HG03342 (cell line): ENCODE results near the gene CCND3.

Experiments used
- ATAC-seq: cut with Tn5 transposase; IDR thresholded peaks from one replicate; pipeline ENCODE4 v1.9.1; 2021; ENCODE audit warnings: mild to moderate bottlenecking, moderate library complexity; ENCODE audit not compliant: unreplicated experiment

The CCND3 gene

DNA sequence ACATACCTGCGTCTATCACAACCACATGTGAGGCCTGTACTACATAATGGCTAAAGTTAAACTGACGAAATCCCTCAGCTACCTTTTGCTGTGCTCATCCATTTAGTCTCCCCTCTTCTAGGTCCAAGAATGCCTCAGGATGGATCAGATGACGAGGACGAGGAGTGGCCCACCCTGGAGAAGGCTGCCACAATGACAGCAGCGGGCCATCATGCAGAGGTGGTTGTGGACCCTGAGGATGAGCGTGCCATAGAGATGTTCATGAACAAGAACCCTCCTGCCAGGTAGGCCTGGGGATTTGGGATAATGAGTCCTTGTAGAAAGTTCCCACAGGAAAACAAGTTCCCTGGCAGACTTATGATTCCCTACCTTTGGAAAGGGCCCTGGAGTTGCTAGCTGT lies 14.4 kb downstream of the CCND3 start:
- ATAC-seq: no peak

DNA sequence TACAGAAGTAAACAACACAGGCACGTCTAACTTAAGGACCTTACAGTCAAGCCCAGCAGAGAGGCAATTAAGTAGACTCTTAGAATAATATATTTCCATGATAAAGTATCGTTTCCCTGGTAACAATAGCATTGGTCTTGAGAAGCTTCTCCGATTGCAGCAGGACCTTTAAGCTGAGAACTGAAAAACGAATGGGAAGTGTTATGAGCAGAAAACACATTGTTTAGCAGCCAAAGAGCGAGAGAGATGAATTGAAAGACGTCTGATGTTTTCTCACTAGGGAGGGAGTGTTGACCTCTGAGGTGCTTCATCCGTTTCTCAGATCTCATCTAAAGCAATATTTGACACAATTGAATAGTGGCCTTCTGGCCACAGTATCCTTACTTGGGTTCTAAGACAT lies 19.5 kb downstream of the CCND3 start:
- no peak for ATAC-seq

DNA sequence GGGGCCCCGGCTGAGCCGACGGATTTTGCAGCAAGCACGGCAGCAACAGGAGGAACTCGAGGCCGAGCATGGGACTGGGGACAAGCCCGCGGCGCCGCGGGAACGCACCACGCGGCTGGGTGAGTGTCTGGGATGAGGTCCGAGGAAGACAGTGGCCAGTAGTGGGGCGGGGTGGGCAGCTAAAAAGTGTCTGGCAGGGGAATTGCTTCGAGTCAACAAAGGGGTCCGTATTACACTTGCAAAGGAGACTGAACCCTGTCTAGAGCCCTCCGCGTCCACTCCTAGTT lies 20.0 kb downstream of the CCND3 start:
- ATAC-seq: no peak

DNA sequence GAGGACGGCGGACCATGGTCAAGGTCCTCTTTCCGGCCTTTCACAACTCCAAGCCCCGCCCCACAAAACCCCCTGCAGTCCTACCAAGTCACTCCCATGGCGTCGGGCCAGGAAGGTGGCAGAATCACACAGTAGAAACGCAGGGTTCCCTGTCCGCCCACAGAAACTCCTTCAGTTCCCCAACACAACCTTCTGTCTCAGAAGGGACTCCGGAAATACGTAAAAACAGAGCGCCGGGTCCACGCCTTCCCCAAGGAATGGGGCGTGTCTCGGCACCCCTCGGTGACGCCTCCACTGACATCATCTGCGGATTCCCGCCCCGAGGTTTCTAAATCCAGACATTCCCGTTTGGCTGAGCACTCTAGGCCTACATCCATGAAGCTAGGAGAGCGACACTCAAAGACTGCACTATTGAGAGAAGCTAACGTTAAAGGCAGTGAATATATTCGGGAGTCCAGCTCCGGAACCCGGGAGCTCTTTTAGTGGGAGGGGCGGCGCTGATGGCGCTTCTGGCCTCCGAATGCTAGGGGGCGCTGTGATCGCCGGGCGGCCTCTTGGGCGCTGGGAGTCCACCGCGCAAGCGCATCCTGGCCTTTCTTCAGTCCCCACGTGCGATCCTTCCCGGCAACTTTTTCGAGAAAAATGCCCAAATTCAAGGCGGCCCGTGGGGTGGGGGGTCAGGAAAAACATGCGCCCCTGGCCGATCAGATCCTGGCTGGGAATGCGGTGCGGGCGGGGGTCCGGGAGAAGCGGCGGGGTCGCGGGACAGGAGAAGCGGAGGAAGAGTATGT lies 20.5 kb downstream of the CCND3 start, which contains the start of the genes BYSL and MED20:
Gene BYSL, plus strand, starts transcription at position 579 of the 791 bp plus-strand sequence. Its CDS starts 64 bp downstream, at position 643.
Gene MED20, minus strand, starts transcription at position 219 of the 791 bp plus-strand sequence. Its CDS starts 121 bp downstream, at position 98.
- peak; percentile 87 for ATAC-seq

DNA sequence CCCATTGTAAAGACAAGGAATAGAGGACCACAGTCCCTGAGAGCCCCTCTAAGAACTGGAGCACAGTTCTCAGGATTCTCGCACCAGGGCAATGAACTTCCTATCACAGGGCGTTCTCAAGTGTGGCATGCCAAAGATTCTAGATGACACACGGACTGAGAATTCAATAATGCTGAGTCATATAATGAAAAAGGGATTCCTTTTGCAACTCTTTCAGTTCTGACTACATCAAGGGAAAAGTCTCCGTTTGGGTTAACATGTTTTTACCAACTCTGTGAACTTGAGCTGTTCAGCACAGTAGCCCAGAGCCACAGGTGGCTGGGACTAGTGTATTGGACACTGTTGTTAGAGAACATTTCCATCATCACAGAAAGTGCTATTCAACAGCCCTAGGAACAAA lies 24.1 kb downstream of the CCND3 start:
- no peak for ATAC-seq

DNA sequence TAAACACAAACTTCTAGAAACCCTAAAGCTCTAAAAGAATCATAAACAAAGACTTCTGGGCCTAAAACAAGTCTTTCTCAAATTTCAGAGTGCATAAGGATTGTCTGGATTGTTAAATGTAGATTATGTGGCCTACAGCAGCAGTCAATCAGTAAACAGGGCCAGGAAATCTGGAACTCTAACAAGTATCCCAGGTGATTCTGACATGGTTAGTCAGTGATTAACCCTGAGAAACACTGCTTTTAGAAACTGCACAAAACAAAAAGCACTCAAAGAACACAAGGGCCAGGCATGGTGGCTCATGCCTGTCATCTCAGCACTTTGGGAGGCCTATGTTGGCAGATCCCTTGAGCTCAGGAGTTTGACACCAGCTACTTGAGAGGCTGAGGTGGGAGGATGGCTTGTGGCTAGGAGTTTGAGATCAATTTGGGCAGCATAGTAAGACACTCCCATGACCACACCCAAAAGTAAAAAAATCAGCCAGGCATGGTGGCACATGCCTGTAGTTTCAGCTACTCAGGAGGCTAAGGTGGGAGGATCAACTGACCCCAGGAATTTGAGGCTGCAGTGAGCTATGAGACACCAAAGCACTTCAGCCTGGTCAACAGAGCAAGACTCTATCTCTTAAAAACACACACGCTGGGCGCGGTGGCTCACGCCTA lies 26.6 kb downstream of the CCND3 start:
- no peak for ATAC-seq

DNA sequence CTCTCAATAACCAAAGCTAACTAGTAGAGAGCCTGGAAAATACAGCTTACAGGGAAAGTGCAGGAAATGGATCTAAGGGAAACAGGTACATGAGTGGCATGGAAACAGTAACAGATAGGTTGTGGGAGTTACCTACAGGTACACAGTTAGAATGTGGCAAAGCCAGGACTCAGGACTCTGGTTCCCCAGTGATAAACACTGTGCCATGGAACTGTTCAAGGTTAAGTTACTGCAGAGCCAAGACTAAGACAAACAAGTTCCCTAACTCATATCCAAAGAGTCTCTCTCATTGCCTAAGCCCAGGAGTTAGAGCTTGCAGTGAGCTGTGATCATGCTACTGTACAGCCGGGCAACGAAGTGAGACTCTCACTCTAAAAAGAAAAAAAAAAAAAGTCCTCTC lies 27.3 kb downstream of the CCND3 start:
- ATAC-seq: no peak

DNA sequence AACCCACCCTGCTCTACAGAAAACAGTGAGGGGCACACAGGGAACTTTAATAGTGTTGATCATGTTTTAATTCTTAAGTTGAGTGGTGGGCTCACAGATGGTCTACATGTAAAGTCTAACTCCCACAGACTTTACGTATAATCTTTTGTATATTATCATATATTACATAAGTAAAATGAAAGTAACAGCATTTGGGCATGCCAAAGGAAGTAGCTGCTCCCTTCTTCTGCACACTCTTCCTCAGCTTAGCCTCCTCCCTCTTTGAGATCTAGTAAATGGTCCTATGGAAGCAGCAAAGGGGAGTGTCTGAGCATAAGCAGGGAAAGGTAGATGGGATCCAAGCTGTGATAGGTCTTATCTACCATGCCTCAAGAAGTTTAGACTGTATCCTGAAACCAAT lies 31.9 kb downstream of the CCND3 start:
- no peak for ATAC-seq

DNA sequence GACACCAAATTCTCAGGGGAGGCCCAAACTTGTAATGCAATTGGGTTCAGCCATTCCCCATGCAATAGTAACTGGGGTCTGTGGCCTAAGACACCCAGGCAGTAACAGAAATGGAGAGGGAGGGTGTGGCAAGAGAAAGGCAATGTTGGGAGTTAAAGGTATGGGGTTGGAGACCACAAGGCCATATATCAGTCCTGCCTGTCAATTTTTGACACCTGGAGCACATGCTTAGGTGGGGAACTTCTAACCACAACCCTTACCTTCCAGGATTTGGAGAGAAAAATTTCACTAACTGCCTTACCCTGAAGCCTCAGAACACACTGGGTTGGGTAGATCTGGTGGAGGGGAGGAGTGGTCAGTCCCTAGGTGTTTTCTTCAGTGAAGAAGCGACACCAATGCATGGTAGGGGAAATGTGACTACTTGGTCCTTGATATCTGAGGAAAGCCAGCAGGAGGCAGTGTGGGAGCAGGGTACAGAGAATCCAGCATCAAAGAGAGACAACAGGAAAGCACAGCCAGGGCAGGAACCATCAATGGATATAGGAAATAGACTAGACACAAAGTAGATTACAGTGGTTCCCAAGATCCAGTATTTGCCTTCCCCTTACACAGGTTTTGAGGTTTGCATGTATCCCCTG lies 39.6 kb downstream of the CCND3 start:
- ATAC-seq: no peak

DNA sequence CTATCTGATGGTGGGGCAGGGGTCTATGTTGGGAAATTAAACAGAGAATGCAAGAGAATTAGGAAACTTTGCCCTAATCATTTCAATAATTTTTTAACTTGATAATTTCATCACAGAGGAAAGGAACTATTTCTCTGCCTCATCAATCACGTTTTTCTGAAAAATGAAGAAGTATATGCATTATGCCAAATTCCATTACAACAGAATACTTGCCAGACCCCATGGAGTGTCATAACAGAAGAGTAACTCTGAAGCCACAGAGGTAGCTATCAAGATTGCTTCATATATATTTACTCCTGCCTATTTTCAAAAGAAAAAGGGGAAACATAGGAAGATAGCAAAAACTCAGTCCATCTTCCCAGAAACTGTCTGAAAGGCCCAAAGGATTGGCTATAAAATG lies 40.7 kb downstream of the CCND3 start:
- ATAC-seq: no peak

DNA sequence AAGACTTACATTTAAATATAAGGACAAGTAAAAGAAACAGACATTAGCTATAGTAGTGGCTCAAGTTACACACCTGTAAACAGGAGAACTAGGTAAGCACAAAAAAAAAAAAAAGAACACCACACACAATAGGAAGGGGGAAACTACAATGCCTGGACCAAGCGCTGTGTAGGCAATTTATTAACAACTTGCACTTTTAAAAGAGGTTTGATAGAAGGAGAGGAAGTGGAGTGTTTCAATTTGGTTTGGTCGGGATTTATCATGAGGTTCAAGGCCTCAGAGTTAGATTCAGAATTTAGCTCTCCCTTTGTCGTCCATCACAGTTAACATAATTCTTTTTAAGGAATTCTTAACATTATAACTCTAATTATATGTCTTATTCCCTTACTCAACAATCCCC lies 45.3 kb downstream of the CCND3 start:
- ATAC-seq: no peak

DNA sequence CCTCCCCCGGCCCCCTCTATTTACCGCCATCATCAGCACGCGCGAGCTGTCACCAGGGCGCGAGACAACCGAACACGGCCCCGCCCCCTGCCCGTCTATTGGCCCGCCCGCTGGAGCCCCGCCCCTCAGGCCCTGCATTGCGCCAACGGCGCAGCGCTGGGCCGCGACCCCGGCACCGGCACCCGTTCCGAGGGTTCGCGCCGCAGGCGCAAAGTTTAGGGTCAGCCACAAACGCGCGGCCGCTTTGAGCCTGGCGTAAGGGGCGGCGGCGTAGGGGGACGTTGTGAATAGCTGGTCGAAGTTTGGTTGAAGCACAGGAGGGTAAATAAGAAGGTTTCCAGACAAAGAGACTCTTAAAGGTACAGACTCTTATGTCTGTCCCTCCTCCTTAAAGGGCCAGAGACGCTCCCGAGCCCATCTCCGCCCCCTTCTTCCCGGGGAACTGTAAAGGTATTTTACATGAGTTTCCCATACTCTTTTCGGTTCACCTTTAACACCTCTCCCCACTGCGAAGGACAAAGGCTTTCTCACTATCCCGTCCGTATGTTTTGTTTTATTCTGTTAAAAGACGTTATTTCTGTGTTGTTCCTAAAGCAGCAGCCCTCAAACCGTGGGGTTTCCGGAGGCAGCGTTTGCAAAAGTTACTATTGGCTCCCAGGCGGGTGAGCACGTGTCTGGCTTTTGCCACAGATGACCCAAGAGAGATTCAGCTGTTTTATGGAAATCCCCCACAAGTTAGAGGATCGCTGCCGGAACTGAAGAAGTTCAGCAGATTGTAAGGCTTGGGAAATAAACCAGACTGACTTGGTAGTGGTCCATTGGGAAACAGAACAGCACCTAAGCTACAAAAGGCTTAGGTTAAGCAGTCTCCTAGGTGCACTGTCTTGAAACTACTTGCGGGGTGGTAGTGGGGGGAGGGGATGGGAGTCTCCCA lies 46.0 kb downstream of the CCND3 start, which contains the start of gene USP49:
Gene USP49, minus strand, starts transcription at position 76 of the 934 bp plus-strand sequence. CDS start 88,392 bp downstream, outside the sequence.
- ATAC-seq: peak; percentile 72

DNA sequence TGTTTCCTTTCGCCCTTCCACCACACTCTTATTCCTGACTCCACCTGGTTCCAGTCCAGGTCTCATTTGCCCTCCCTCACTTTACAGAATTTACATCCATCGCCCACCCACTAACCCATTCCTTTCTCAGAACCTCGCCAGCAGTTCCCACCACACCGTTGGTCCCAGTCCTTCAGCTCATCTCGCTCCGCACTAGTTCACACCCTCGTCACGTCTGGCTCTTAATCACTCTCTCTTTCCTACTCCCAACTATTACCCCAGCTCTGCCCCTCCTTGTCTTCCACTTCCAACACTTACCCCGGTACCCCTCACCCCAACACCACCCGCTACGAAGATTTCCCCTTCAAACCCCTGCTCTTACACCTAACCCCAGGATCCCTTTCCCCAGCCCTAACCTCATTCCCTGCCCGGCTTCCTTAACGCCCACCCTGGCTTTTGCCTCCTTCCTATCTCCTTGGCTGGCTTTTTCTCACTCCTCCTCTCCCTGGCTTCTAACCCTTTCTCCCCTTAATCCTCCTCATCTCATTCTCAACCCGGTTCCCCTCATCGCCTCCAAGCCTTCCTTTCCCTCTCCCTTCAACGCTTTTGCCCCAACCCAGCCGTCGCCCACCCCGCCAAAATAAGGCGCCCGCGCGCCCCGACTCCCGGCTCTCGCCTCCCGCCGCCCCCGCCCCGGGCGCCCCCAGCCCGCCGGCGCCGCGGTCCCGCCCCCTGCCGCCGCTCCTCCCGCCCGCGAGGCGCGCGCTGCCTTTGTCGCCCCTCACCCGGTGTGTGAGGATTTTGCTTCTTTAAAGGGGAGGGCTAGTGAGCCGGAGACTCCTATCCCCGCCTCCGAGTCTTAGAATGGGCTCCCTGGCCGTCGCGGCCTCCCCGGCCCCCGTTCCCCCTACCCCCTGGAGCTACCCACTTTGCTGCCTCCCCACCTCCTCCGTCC lies 47.0 kb downstream of the CCND3 start:
- peak; percentile 12 for ATAC-seq

DNA sequence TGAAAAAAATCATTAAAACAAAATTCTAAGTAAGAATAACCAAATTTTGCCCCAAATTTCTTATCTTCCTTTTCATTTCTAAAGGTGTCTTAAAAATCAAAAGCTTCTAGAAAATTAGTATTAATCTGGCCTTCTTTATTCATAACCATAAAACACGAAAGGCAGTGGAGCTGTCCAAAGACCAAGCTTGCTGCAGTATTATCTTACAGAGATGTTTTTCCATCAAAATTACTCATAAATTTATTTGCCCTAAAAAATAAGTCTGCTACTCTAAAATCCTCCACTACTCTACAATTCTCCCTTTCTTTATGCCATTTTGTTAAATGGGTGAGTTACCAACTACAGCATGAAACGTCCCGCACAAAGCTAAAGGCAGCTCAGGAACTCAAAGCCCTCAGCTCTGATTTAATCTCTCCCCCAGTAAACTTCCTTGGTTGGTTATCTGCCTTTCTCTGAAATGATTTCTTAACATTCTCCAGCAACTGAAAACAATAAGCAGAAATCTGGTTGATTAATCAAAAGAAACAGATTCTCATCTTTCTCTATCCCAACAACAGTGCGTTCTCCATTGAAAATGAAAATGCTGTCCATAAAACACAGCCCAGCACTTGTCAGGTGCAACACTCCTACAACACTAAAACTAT lies 48.6 kb downstream of the CCND3 start:
- ATAC-seq: no peak

DNA sequence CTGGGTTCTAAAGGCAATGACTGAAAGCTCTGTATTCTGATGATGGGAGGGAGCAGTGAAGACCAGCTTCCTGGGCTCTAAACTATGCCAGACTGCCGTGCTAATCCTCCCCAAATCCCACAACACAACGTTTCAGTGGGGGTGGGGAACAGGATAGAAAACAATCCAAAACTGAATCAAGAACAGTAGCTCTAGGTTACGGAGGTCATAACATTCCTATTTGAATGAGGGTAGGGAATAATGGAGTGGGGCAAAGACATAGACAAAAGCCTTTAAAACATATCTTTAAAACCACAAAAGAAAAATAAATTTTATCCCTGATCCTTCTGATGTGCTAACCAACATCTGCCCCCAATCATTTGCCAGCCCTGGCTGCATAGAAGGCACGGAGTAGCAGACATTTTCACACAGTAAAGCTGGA lies 54.3 kb downstream of the CCND3 start:
- ATAC-seq: no peak

DNA sequence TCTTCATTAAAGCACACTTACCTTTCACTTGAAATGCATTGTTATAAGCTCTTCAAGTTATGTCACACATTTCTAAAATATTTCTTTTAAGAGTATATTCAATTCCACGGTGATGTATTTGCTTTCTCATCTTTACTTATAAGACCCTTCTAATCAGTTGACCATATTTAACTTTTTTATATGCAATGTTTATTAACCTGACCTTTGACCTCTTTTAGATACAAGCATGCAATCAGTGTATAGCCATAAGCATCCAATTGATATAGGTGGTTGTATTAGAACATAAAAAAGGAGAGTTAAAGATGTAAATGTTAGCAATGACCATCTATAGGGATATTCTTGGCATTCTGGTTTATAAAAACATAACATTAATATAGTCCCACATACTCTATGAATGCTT lies 55.7 kb downstream of the CCND3 start:
- ATAC-seq: no peak

DNA sequence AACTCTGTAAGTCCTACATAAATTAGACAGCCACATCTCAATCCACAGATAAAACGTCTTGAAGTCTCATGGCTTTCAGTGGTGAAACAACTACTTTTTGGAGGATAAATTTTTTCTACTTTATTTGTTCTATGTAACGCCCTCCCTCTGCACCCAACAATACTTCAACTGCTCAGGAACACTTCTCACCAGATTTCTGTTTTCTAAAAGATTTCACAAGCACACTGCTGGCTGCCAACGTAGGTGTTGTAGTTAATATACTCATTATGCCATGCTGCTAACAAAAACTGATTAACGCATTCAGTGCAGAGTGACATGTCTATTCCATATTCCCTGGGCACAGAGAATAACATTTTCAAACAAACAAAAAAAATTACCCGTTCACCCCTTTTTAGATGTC lies 56.7 kb downstream of the CCND3 start:
- no peak for ATAC-seq
